Fibroblast of villous mesenchyme (primary cell): ENCODE results near the gene PPP1R27. TPM values are rescaled to one million over a fixed set of nuclear protein-coding genes. Genes with fewer than 3 reads are reported as not detected.
"Not testable (repeated sequence)": the region's sequence is repeated elsewhere in the genome, so short reads cannot be mapped to it uniquely, and the experiment has no call there.

ENCODE experiments used
- DNase-seq: peaks from one replicate; pipeline ENCODE4 v3.0.0-alpha.2; 2010; ENCODE audit warnings: low read depth
- H3K4me3 ChIP-seq: 2 replicates; pipeline ENCODE4 v1.5.1; 2011; ENCODE audit warnings: low read depth, mild to moderate bottlenecking, low read length
- total RNA-seq: library from RNA; depleted of rRNA; stranded (reverse); fragments of >200 nt; gene quantifications from 2 replicates; pipeline ENCODE4 v1.2.3, GENCODE V29; 2012
- TF ChIP-seq, protein P1 (sequence below): IDR thresholded peaks from 2 replicates; pipeline ENCODE4 v1.5.1; 2012; ENCODE audit warnings: low read depth, mild to moderate bottlenecking, low read length; ENCODE audit not compliant: insufficient read depth

Gene PPP1R27
- total RNA-seq, 1 donor: not detected

DNA sequence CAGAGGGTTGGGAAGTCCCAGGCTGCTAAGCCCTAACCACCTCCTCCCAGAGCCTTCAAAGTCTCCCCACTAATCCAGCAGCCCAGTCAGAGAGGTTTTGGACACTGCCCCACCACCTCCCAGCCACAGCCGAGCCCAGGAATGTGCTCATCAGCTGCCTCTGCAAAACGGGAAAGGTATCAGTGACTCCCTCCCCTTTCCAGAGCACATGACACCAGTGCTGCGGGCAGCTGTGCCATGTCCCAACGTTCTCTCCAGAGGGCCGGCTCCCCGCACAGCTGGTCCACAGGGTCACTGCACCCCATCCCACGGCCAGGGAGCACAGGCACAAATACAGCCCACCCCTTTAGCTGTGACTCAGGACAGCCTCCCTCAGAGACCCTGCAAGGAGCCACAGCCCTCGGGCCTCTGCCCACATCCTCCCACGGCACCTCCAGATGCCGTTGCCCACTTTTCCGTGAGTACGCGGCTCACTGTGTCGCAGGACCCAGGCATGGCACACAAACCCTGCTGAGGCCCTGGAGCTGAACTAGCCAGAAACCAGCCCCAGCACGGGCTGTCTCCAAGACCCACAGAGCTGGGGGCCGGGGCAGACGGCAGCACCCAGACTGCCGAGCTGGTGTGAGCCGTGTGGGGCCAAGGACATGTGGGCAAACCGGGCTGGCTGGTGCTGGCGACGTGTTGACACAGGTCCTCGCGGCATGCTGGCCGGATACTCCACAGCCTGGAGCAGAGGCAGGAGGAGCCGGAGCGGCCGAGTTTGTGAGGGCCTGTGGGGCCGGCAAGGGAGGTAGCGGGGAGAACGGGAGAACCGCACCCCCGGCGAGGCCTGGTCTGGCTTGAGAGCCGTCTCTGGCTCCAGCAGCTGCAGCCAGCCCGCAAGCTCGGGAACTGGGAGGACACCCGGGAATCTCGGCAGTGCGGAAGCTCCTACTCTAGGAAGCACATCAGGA, 6.3 kb upstream of the PPP1R27 start:
- H3K4me3 ChIP-seq: no peak overlapping the region
- TF ChIP-seq, protein P1, sequence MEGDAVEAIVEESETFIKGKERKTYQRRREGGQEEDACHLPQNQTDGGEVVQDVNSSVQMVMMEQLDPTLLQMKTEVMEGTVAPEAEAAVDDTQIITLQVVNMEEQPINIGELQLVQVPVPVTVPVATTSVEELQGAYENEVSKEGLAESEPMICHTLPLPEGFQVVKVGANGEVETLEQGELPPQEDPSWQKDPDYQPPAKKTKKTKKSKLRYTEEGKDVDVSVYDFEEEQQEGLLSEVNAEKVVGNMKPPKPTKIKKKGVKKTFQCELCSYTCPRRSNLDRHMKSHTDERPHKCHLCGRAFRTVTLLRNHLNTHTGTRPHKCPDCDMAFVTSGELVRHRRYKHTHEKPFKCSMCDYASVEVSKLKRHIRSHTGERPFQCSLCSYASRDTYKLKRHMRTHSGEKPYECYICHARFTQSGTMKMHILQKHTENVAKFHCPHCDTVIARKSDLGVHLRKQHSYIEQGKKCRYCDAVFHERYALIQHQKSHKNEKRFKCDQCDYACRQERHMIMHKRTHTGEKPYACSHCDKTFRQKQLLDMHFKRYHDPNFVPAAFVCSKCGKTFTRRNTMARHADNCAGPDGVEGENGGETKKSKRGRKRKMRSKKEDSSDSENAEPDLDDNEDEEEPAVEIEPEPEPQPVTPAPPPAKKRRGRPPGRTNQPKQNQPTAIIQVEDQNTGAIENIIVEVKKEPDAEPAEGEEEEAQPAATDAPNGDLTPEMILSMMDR: no peak
- DNase-seq: no peak

DNA sequence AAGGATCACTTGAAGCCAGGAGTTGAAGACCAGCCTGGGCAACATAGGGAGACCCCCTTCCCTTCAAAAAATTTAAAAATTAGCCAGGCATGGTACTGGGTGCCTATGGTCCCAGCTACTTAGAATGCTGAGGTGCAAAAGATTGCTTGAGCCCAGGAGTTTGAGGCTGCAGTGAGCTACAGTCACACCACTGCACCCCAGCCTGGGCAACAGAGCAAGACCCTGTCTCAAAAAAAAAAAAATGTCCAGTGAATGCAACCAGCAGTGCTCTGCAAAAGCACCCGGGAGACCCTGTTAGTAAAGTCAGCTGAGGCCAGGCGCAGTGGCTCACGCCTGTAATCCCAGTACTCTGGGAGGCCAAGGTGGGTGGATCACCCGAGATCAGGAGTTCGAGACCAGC, 5.2 kb upstream of the PPP1R27 start:
- not testable (repeated sequence) for DNase-seq, H3K4me3 ChIP-seq

DNA sequence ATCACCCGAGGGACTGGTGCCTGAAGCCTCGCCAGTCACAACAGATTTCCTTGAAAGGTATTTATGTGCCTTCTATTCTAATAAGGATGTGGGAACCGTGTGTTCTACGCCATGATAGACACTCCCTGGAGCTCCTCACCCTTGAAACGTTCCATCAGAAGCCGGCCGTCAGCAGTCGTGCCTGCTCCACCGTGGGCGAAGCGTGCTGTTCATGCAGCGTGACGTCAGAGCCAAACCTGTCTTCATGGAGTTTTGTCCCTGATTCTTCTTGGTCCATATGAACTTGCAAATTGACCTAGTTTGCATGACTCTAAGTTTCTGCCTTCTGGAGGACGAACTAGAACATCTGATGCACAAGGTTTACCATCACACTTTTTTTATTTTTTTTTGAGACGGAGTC, 4.5 kb upstream of the PPP1R27 start:
- no peak for DNase-seq
- TF ChIP-seq, protein P1: no peak
- no peak overlapping the region for H3K4me3 ChIP-seq

DNA sequence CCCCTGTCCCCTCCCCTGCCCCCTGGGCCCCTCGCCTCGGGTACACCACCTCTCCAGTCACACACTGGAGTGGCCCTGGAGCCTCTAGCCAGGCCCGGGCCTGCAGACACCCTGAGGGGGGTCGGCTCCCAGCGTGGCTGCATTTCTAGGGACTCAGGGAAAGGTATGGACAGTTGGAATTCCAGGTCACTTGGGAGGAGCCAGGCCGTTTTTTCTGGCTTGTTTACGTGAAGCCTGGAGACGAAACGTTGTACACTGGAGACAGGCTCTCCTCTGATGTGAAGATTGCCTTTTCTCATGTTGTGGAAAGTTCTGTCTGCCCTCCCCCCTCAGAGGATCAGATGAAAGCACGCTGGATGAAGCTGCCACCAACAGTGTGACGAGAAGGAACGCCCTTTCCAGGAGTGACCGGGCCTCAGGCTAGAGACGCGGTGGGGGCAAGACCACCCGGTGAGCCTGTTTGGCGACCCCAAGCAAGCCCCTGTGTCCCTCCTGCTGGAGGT, 4.0 kb upstream of the PPP1R27 start:
- TF ChIP-seq, protein P1: no peak
- H3K4me3 ChIP-seq: no peak overlapping the region
- no peak for DNase-seq

DNA sequence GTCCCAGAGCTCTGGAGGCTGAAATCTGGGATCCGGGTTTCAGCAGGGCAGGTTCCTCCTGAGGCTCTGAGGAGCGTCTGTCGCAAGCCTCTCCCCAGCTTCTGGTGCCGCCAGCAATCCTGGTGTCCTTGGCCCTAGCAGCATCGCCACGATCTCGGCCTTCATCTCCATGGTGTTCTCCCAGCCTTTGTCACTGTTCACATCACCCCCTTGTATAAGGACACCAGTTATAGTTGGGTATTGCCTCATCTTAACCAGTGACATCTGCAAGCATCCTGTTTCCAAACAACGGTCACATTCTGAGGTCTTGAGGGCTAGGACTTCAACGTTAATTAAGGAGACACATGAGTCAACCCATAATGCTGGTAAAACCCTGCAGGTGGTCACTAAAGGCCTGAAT, 2.8 kb upstream of the PPP1R27 start:
- TF ChIP-seq, protein P1: no peak
- DNase-seq: peak; percentile 68
- no peak overlapping the region for H3K4me3 ChIP-seq

DNA sequence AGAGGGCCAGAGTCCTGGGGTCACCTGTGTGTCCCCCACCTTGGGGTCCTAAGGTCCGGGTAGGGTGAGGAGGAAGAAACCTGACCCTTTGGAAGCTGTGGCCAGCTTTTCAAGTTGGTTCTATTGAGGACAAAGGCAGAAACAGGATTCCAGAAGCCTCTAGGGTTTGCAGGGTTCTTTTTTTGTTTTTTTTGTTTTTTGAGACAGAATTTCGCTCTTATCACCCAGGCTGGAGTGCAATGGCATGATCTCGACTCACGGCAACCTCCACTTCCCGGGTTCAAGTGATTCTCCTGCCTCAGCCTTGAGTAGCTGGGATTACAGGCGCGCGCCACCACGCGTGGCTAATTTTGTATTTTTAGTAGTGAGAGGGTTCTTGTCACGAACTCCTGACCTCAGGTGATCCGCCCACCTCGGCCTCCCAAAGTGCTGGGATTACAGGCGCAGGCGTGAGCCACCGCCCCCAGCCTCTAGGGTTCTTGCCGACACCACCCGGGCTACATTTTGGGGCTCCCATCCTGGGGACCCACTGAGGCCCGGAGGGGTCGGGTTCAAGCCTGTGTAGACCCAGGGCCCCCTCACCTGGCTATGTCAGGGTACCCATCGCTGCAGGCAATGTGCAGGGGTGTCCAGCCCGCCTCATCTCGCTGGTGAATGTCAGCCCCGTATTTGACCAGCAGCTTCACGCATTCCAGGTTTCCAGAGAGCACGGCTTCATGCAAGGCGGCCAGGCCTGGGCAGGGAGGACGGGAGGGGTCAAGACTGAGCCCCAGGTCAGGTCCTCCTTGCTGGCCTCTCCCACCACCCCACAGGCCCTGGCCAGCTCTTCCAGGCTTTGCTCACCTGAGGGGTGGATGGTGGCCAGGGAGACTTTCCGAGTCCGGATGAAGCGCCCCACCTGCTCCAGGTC, 674 bp downstream of the PPP1R27 start:
- TF ChIP-seq, protein P1: no peak
- no peak for DNase-seq
- peak overlapping the region; percentile 79 for H3K4me3 ChIP-seq
